HepG2 (cell line): ENCODE measurements around the gene WDR45B. TPM values are rescaled to one million over a fixed set of nuclear protein-coding genes. Genes with fewer than 3 reads are reported as not detected.

Source experiments
- ATAC-seq: fragments of 200-7000 bp; cut with Tn5 transposase; 3 replicates; pipeline ENCODE4 v1.9.1; 2020; ENCODE audit warnings: mild to moderate bottlenecking, moderate library complexity
- BruUV-seq: library from RNA; stranded (reverse); fragments of 400-500 nt; replicated peaks from 2 replicates; lab custom pipeline; 2021; lab: Mats Ljungman, UMichigan
- CTCF ChIA-PET: fragments of 300-600 bp; formaldehyde crosslinking; extraction: SDS; loops from one replicate; lab custom pipeline; 2021; ENCODE audit warnings: low total read pairs, inconsistent platforms, low intra/inter-chr PET ratio; lab: Yijun Ruan, JAX
- POLR2A ChIA-PET: fragments of 350-600 bp; sonication (Branson Sonifier 250); formaldehyde crosslinking; loops from one replicate; lab custom pipeline; 2020; ENCODE audit warnings: antibody characterized with exemption, inconsistent platforms; lab: Yijun Ruan, JAX
- DNase-seq: peaks from one replicate; pipeline ENCODE4 v3.0.0-alpha.2; 2015; ENCODE audit warnings: low spot score
- FAIRE-seq: peaks from 3 replicates; lab custom pipeline; 2011; peaks lifted over from hg19 to GRCh38; lab: Jason Lieb, UNC
- H2AFZ ChIP-seq: one replicate; pipeline ENCODE4 v1.6.1; 2011; ENCODE audit warnings: low read length, inconsistent platforms
- H3K27ac ChIP-seq: fragments of 300-600 bp; 3 replicates; pipeline ENCODE4 v1.8.0; 2011; ENCODE audit warnings: mixed run types, mild to moderate bottlenecking, mixed read lengths, low read length, inconsistent platforms; ENCODE audit not compliant: insufficient read depth; ENCODE audit errors: extremely low read length
- H3K27me3 ChIP-seq, 2 experiments: fragments of 200-600 bp in 1 of 2; 2 replicates in 1 of 2; 3 replicates in 1 of 2; pipeline versions ENCODE4 v1.6.0 to v1.8.0; 2011; ENCODE audit warnings: low read length in 2 of 2, mild to moderate bottlenecking in 2 of 2, moderate library complexity in 2 of 2, inconsistent platforms in 1 of 2; ENCODE audit not compliant: insufficient read depth in 2 of 2, control insufficient read depth in 1 of 2
- H3K36me3 ChIP-seq, 2 experiments: fragments of 200-600 bp in 1 of 2; replicated peaks in 1 of 2; 2 replicates in 1 of 2; 3 replicates in 1 of 2; pipeline versions ENCODE4 v1.5.1 to v1.8.0; 2011; ENCODE audit warnings: low read length in 2 of 2, inconsistent platforms in 1 of 2; ENCODE audit not compliant: insufficient read depth in 2 of 2, control insufficient read depth in 1 of 2
- H3K4me1 ChIP-seq: 2 replicates; pipeline ENCODE4 v1.5.1; 2012; ENCODE audit warnings: low read length, inconsistent platforms; ENCODE audit not compliant: insufficient read depth
- H3K4me2 ChIP-seq: 2 replicates; pipeline ENCODE4 v1.6.0; 2011; ENCODE audit warnings: low read depth, low read length, inconsistent platforms
- H3K4me3 ChIP-seq, 3 experiments: fragments of 200-600 bp in 1 of 3; sonication (generic), shearing (Covaris generic) in 1 of 3; replicated peaks in 1 of 3; 2 replicates each; pipeline ENCODE4 v1.5.1; 2011 to 2016; ENCODE audit warnings: low read length in 3 of 3, inconsistent platforms in 2 of 3, low read depth in 2 of 3, mild to moderate bottlenecking in 2 of 3, control low read depth in 1 of 3, mixed read lengths in 1 of 3; ENCODE audit not compliant: insufficient read depth in 1 of 3
- H3K79me2 ChIP-seq: one replicate; pipeline ENCODE4 v1.6.1; 2011; ENCODE audit warnings: low read length, inconsistent platforms; ENCODE audit not compliant: insufficient read depth
- H3K9ac ChIP-seq: 2 replicates; pipeline ENCODE4 v1.6.0; 2011; ENCODE audit warnings: mild to moderate bottlenecking, low read depth, low read length, inconsistent platforms; ENCODE audit not compliant: insufficient read depth
- H3K9me3 ChIP-seq: 2 replicates; pipeline ENCODE4 v1.5.1; 2012; ENCODE audit warnings: mild to moderate bottlenecking, low read length
- H4K20me1 ChIP-seq: 2 replicates; pipeline ENCODE4 v1.6.0; 2011; ENCODE audit warnings: inconsistent platforms, mild to moderate bottlenecking, low read length, moderate library complexity; ENCODE audit not compliant: insufficient read depth
- AGO2 ChIP-seq: fragments of 200-400 bp; formaldehyde crosslinking; optimal IDR thresholded peaks from 2 replicates; pipeline ENCODE3; 2017; ENCODE audit warnings: mild to moderate bottlenecking, low read depth, low read length, moderate library complexity
- BORCS8-MEF2B ChIP-seq: sonication (generic); formaldehyde crosslinking; IDR thresholded peaks from 2 replicates; pipeline ENCODE4 v1.8.0; 2022; ENCODE audit warnings: mild to moderate bottlenecking, missing genetic modification reagents
- BRD4 ChIP-seq: sonication (generic); formaldehyde crosslinking; IDR thresholded peaks from 2 replicates; pipeline ENCODE4 v1.4.0; 2020; ENCODE audit warnings: missing genetic modification reagents
- CC2D1A ChIP-seq: sonication (generic); formaldehyde crosslinking; IDR thresholded peaks from 2 replicates; pipeline ENCODE4 v1.8.1; 2023; ENCODE audit warnings: mild to moderate bottlenecking, missing genetic modification reagents
- FOXA1 ChIP-seq, 2 experiments: fragments of 450-650 bp in 1 of 2; sonication (generic) in 1 of 2; formaldehyde crosslinking in 1 of 2; IDR thresholded peaks; 2 replicates each; pipeline versions ENCODE4 v1.4.0 to v1.6.1; 2016 to 2020; ENCODE audit warnings: missing genetic modification reagents in 1 of 2
- FOXA3 ChIP-seq: IDR thresholded peaks from 2 replicates; pipeline ENCODE4 v1.6.1; 2016; ENCODE audit warnings: missing genetic modification reagents, missing compliant biosample characterization
- HIC2 ChIP-seq: sonication (generic); formaldehyde crosslinking; IDR thresholded peaks from 2 replicates; pipeline ENCODE4 v1.9.0; 2022; ENCODE audit warnings: low read depth, missing genetic modification reagents
- KAT7 ChIP-seq: IDR thresholded peaks from 2 replicates; pipeline ENCODE4 v1.6.1; 2018; ENCODE audit warnings: borderline replicate concordance, missing compliant biosample characterization
- KLF15 ChIP-seq: sonication (generic); formaldehyde crosslinking; IDR thresholded peaks from 2 replicates; pipeline ENCODE4 v1.8.1; 2023; ENCODE audit warnings: borderline replicate concordance, mild to moderate bottlenecking, inconsistent platforms, missing genetic modification reagents, mixed read lengths
- MTA1 ChIP-seq: sonication (generic); formaldehyde crosslinking; IDR thresholded peaks from 2 replicates; pipeline ENCODE4 v1.4.0; 2020; ENCODE audit warnings: missing genetic modification reagents, mild to moderate bottlenecking, borderline replicate concordance
- MTF2 ChIP-seq: sonication (generic); formaldehyde crosslinking; IDR thresholded peaks from 2 replicates; pipeline ENCODE4 v1.5.0; 2020; ENCODE audit warnings: missing genetic modification reagents, borderline replicate concordance
- POLR2AphosphoS5 ChIP-seq: IDR thresholded peaks from 2 replicates; pipeline ENCODE4 v1.6.1; 2012; ENCODE audit warnings: low read depth, low read length
- SAFB2 ChIP-seq: sonication (generic); formaldehyde crosslinking; IDR thresholded peaks from 2 replicates; pipeline ENCODE4 v1.5.1; 2020; ENCODE audit warnings: missing genetic modification reagents, low read depth, mild to moderate bottlenecking, borderline replicate concordance
- SNAPC5 ChIP-seq: sonication (generic); formaldehyde crosslinking; IDR thresholded peaks from 2 replicates; pipeline ENCODE4 v1.8.1; 2023; ENCODE audit warnings: mild to moderate bottlenecking, missing genetic modification reagents, borderline replicate concordance
- TCF7L2 ChIP-seq: IDR thresholded peaks from 2 replicates; pipeline ENCODE4 v1.6.1; 2011; ENCODE audit warnings: mild to moderate bottlenecking, low read depth, low read length, moderate library complexity
- ZBTB21 ChIP-seq: sonication (generic); formaldehyde crosslinking; IDR thresholded peaks from 2 replicates; pipeline ENCODE4 v1.4.0; 2020; ENCODE audit warnings: missing genetic modification reagents
- ZBTB46 ChIP-seq: sonication (generic); formaldehyde crosslinking; IDR thresholded peaks from 2 replicates; pipeline ENCODE4 v1.4.0; 2020; ENCODE audit warnings: mild to moderate bottlenecking, missing genetic modification reagents, borderline replicate concordance
- ZNF143 ChIP-seq: sonication (generic); formaldehyde crosslinking; IDR thresholded peaks from 2 replicates; pipeline ENCODE4 v1.4.0; 2020; ENCODE audit warnings: missing genetic modification reagents
- ZNF180 ChIP-seq: sonication (generic); formaldehyde crosslinking; IDR thresholded peaks from 2 replicates; pipeline ENCODE4 v1.4.0; 2020; ENCODE audit warnings: low read depth, missing genetic modification reagents, borderline replicate concordance
- ZNF335 ChIP-seq: sonication (generic); formaldehyde crosslinking; IDR thresholded peaks from 2 replicates; pipeline ENCODE4 v1.4.0; 2020; ENCODE audit warnings: missing genetic modification reagents
- ZNF33A ChIP-seq: sonication (generic); formaldehyde crosslinking; IDR thresholded peaks from 2 replicates; pipeline ENCODE4 v1.5.1; 2020; ENCODE audit warnings: missing genetic modification reagents, mild to moderate bottlenecking, moderate library complexity, borderline replicate concordance
- ZNF619 ChIP-seq: sonication (generic); formaldehyde crosslinking; IDR thresholded peaks from 2 replicates; pipeline ENCODE4 v1.4.0; 2020; ENCODE audit warnings: mild to moderate bottlenecking, missing genetic modification reagents
- ZNF841 ChIP-seq: sonication (generic); formaldehyde crosslinking; IDR thresholded peaks from 2 replicates; pipeline ENCODE4 v1.8.1; 2023; ENCODE audit warnings: missing genetic modification reagents, borderline replicate concordance
- WGBS: methylation state at CpG from one replicate; pipeline ENCODE4 v1.1.6; 2017; ENCODE audit warnings: low lambda C conversion rate; 5-methylcytosine and 5-hydroxymethylcytosine counted together
- in situ Hi-C: cut with HindIII; loops from 2 replicates; pipeline ENCODE4 v1.10.0; 2017; ENCODE audit warnings: low pct_unique_long_range_greater_than_20kb; ENCODE audit not compliant: extremely low pct_ligation_motif_present
- intact Hi-C: fragments of 100-400 bp; cut with micrococcal nuclease; formaldehyde crosslinking; loops from one replicate; pipeline ENCODE4 v1.10.0; 2022; ENCODE audit not compliant: unreplicated experiment
- polyA plus RNA-seq, 8 experiments: library from polyadenylated mRNA; depleted of rRNA in 3 of 8; stranded (reverse) in 7 of 8; unstranded in 1 of 8; fragments of >200 nt; fragmentation: Illumina TruSeq in 4 of 8; extraction: Trizol in 4 of 8; gene quantifications; 2 replicates each; pipeline versions ENCODE4 v1.2.1 to v1.2.3, GENCODE V29; 2011 to 2016; ENCODE audit warnings: low read depth in 4 of 8, missing spikeins in 1 of 8, mixed read lengths in 1 of 8; ENCODE audit not compliant: insufficient read depth in 1 of 8
- total RNA-seq, 5 experiments: library from RNA; depleted of rRNA; stranded (reverse); fragments of >200 nt; fragmentation: Illumina TruSeq; extraction: Trizol; gene quantifications; 2 replicates each; pipeline ENCODE4 v1.2.3, GENCODE V29; 2016; ENCODE audit warnings: low read depth in 1 of 5

The WDR45B gene
- total and polyA plus RNA-seq, 2 of the 13 experiments (the other 11 are each of a cell fraction or from before 2014, with no cell fraction given) = 86.2 to 155 TPM

GRCh38 chr17:82619641-82620040 is 28.6 kb downstream of the WDR45B start (continued):
- TF ChIP-seq ZBTB21 (CRISPR knock-in tag) = no peak
- no peak for TF ChIP-seq MTA1 (CRISPR knock-in tag)
- TF ChIP-seq ZNF143 = no peak
- no peak for TF ChIP-seq HIC2 (CRISPR knock-in tag)
- no peak for TF ChIP-seq SNAPC5
- TF ChIP-seq KAT7 (CRISPR knock-in tag) = no peak
- TF ChIP-seq ZNF841 (CRISPR knock-in tag) = no peak

GRCh38 chr17:82619211-82619610 is 29.0 kb downstream of the WDR45B start:
- POLR2A ChIA-PET = interaction anchor here (0.6 kb wide), 1 partner anchor 10 kb away, joined by 3 read pairs; no protein-coding TSS in a partner anchor
- TF ChIP-seq SAFB2 (CRISPR knock-in tag) (no peak), ZNF180 (no peak), ZNF619 (CRISPR knock-in tag) (no peak), CC2D1A (CRISPR knock-in tag) (no peak), TCF7L2 (no peak), BRD4 (no peak), ZNF335 (no peak), FOXA1 (IDR thresholded peaks at IDR 0.05) (no peak), FOXA1 (CRISPR knock-in tag; IDR thresholded peaks at IDR 0.05) (no peak), MTF2 (CRISPR knock-in tag) (no peak), KLF15 (CRISPR knock-in tag) (no peak), FOXA3 (CRISPR knock-in tag) (no peak), AGO2 (no peak), ZBTB46 (CRISPR knock-in tag) (no peak), ZNF33A (CRISPR knock-in tag) (no peak), POLR2AphosphoS5 (no peak), BORCS8-MEF2B (no peak)

More at GRCh38 chr17:82619211-82619610, 29.0 kb downstream of the WDR45B start:
- Histone ChIP-seq H3K79me2 (no peaks in the 10 kb centered on the region), H4K20me1 (peaks cover 5% of the 10 kb centered on the region; the same call in 1 of the 2 replicates), H3K36me3 (peaks cover 40 to 86% of the 10 kb centered on the region in 2 experiments), H3K9me3 (no peaks in the 10 kb centered on the region), H2AFZ (no peak overlapping the region), H3K4me3 (no peak overlapping the region), H3K27ac (no peak overlapping the region), H3K27me3 (no peaks in the 10 kb centered on the region), H3K9ac (no peak overlapping the region), H3K4me2 (no peak overlapping the region), H3K4me1 (no peaks in the 10 kb centered on the region)
- BruUV-seq = no TSS peak
- FAIRE-seq = no peak
- intact Hi-C loops (no loop called here), in situ Hi-C loops (no loop called here)
- CTCF ChIA-PET = no interaction called here
- 98% methylated on average over 7 of the region's 7 CpGs for WGBS
- ATAC-seq = no peak
- no peak for DNase-seq
